WTC11 (cell line): ENCODE data around the gene MTA2.

ENCODE experiments used
- ESRRA ChIP-seq: sonication (generic); formaldehyde crosslinking; IDR thresholded peaks from 2 replicates; pipeline ENCODE4 v1.8.1; 2022; ENCODE audit warnings: mild to moderate bottlenecking, missing genetic modification reagents, borderline replicate concordance
- ETV6 ChIP-seq: sonication (generic); formaldehyde crosslinking; IDR thresholded peaks from 2 replicates; pipeline ENCODE4 v1.8.1; 2022; ENCODE audit warnings: mild to moderate bottlenecking, missing genetic modification reagents
- FOXK1 ChIP-seq: sonication (generic); formaldehyde crosslinking; IDR thresholded peaks from 2 replicates; pipeline ENCODE4 v1.8.0; 2022; ENCODE audit warnings: mild to moderate bottlenecking, moderate library complexity, missing genetic modification reagents
- TF ChIP-seq, protein P1 (sequence below): sonication (generic); formaldehyde crosslinking; IDR thresholded peaks from 2 replicates; pipeline ENCODE4 v1.8.1; 2022; ENCODE audit warnings: missing genetic modification reagents, borderline replicate concordance

GRCh38 chr11:62649486-62649885 lies 47.8 kb upstream of the MTA2 start:
- TF ChIP-seq FOXK1 (CRISPR knock-in tag): no peak
- no peak for TF ChIP-seq ETV6 (CRISPR knock-in tag)
- TF ChIP-seq ESRRA (CRISPR knock-in tag): no peak
- TF ChIP-seq, protein P1, sequence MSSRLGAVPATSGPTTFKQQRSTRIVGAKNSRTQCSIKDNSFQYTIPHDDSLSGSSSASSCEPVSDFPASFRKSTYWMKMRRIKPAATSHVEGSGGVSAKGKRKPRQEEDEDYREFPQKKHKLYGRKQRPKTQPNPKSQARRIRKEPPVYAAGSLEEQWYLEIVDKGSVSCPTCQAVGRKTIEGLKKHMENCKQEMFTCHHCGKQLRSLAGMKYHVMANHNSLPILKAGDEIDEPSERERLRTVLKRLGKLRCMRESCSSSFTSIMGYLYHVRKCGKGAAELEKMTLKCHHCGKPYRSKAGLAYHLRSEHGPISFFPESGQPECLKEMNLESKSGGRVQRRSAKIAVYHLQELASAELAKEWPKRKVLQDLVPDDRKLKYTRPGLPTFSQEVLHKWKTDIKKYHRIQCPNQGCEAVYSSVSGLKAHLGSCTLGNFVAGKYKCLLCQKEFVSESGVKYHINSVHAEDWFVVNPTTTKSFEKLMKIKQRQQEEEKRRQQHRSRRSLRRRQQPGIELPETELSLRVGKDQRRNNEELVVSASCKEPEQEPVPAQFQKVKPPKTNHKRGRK: no peak
